Astrocyte (in vitro differentiated cells and primary cell): Measurements from ENCODE around the gene NKAIN2. TPM values are rescaled to one million over a fixed set of nuclear protein-coding genes. Genes with fewer than 3 reads are reported as not detected.

Experiments used
- DNase-seq: peaks from one replicate; pipeline ENCODE4 v3.0.0-alpha.2; 2010; ENCODE audit warnings: low read depth
- FAIRE-seq: peaks from 2 replicates; lab custom pipeline; 2011; peaks lifted over from hg19 to GRCh38; lab: Jason Lieb, UNC
- H2AFZ ChIP-seq: 2 replicates; pipeline ENCODE4 v1.6.0; 2012; ENCODE audit warnings: low read depth, low read length, inconsistent platforms
- H3K27ac ChIP-seq: 2 replicates; pipeline ENCODE4 v1.5.1; 2011; ENCODE audit warnings: low read depth, low read length, inconsistent platforms
- H3K27me3 ChIP-seq: 2 replicates; pipeline ENCODE4 v1.6.0; 2011; ENCODE audit warnings: low read length, inconsistent platforms; ENCODE audit not compliant: insufficient read depth
- H3K36me3 ChIP-seq: 2 replicates; pipeline ENCODE4 v1.5.1; 2011; ENCODE audit warnings: low read length, inconsistent platforms; ENCODE audit not compliant: insufficient read depth
- H3K4me1 ChIP-seq: 2 replicates; pipeline ENCODE4 v1.5.1; 2011; ENCODE audit warnings: low read length, inconsistent platforms; ENCODE audit not compliant: insufficient read depth
- H3K4me2 ChIP-seq: 2 replicates; pipeline ENCODE4 v1.6.0; 2012; ENCODE audit warnings: low read length, inconsistent platforms
- H3K4me3 ChIP-seq: 2 replicates; pipeline ENCODE4 v1.5.1; 2011; ENCODE audit warnings: low read depth, mild to moderate bottlenecking, low read length, inconsistent platforms; ENCODE audit not compliant: insufficient read depth
- H3K79me2 ChIP-seq: 2 replicates; pipeline ENCODE4 v1.6.0; 2012; ENCODE audit warnings: mild to moderate bottlenecking, low read length, inconsistent platforms; ENCODE audit not compliant: insufficient read depth
- H3K9ac ChIP-seq: 2 replicates; pipeline ENCODE4 v1.6.0; 2012; ENCODE audit warnings: mild to moderate bottlenecking, low read length, inconsistent platforms
- H3K9me3 ChIP-seq: 2 replicates; pipeline ENCODE4 v1.5.1; 2012; ENCODE audit warnings: low read depth, mild to moderate bottlenecking, low read length, inconsistent platforms; ENCODE audit not compliant: insufficient read depth
- H4K20me1 ChIP-seq: 2 replicates; pipeline ENCODE4 v1.6.0; 2012; ENCODE audit warnings: low read length, inconsistent platforms; ENCODE audit not compliant: insufficient read depth
- H3K27ac Mint-ChIP-seq: one replicate; pipeline ENCODE4 v1.8.0; 2021; ENCODE audit warnings: mild to moderate bottlenecking, mixed read lengths; ENCODE audit not compliant: unreplicated experiment
- H3K27me3 Mint-ChIP-seq: one replicate; pipeline ENCODE4 v1.8.0; 2021; ENCODE audit warnings: low read depth, mixed read lengths; ENCODE audit not compliant: unreplicated experiment
- H3K36me3 Mint-ChIP-seq: one replicate; pipeline ENCODE4 v1.8.0; 2021; ENCODE audit warnings: low read depth, mixed read lengths; ENCODE audit not compliant: unreplicated experiment
- H3K4me1 Mint-ChIP-seq: one replicate; pipeline ENCODE4 v1.8.0; 2021; ENCODE audit warnings: low read depth, mixed read lengths; ENCODE audit not compliant: unreplicated experiment
- H3K4me3 Mint-ChIP-seq: one replicate; pipeline ENCODE4 v1.8.0; 2021; ENCODE audit warnings: mild to moderate bottlenecking, moderate library complexity, mixed read lengths; ENCODE audit not compliant: unreplicated experiment
- H3K9me3 Mint-ChIP-seq: one replicate; pipeline ENCODE4 v1.8.0; 2021; ENCODE audit warnings: mild to moderate bottlenecking, mixed read lengths; ENCODE audit not compliant: unreplicated experiment
- EZH2 ChIP-seq: IDR thresholded peaks from 2 replicates; pipeline ENCODE4 v1.6.1; 2012; ENCODE audit warnings: mild to moderate bottlenecking, low read length, inconsistent platforms; ENCODE audit not compliant: insufficient read depth
- total RNA-seq: library from RNA; stranded (reverse); gene quantifications from 2 replicates; pipeline ENCODE4 v1.2.1, GENCODE V29; 2021
- TF ChIP-seq, protein P1 (sequence below): IDR thresholded peaks from 2 replicates; pipeline ENCODE4 v1.5.1; 2011; ENCODE audit warnings: low read depth, mild to moderate bottlenecking, inconsistent platforms, low read length, moderate library complexity; ENCODE audit not compliant: insufficient read depth

The NKAIN2 gene
- total RNA-seq, 1 donor from 2014 or later, result 0.07 TPM

DNA sequence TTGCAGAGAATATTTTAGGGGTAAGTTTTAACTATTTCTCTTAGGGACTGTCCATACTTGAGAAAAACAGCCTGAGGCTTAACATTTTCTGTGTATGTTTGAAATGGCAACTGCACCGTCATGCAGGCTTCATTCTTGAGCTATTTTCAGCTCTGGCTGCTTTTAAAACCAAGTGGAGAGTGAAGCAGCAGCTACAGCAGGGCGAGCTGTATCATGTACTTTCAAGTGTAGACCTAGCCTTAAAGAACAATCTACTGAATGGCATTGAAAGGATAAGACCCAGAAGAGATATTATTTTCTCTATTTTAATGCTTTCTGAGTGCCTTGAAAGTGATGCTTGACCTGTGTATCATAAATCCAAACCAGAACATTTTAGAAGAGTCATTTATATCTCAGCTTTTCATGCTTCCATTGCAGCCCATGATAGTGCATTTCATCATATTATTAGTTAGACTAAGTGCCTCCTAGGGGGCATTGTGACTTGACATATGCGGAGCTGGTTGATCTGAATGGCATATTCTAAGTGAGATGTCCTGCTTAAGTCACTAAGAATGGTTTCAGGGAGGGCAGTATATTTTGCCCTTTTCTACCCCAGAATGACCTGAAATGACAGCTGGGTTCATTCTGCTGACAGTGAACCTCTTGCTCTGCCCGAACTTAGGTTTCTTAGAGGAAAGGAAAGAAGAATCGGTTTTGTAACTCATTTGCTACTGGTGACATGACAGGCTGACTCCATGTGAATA, 85.3 kb downstream of the NKAIN2 start:
- no peaks in the 10 kb centered on the region for H3K9me3 Mint-ChIP-seq
- H3K4me3 Mint-ChIP-seq, result no peak overlapping the region
- Histone ChIP-seq H3K4me2 (no peak overlapping the region), H2AFZ (no peak overlapping the region), H3K4me3 (no peak overlapping the region), H3K9ac (no peak overlapping the region), H4K20me1 (no peaks in the 10 kb centered on the region), H3K4me1 (no peaks in the 10 kb centered on the region), H3K36me3 (no peaks in the 10 kb centered on the region), H3K79me2 (no peaks in the 10 kb centered on the region), H3K9me3 (no peaks in the 10 kb centered on the region), H3K27me3 (no peaks in the 10 kb centered on the region), H3K27ac (no peak overlapping the region)
- TF ChIP-seq EZH2, result no peak
- TF ChIP-seq, protein P1, sequence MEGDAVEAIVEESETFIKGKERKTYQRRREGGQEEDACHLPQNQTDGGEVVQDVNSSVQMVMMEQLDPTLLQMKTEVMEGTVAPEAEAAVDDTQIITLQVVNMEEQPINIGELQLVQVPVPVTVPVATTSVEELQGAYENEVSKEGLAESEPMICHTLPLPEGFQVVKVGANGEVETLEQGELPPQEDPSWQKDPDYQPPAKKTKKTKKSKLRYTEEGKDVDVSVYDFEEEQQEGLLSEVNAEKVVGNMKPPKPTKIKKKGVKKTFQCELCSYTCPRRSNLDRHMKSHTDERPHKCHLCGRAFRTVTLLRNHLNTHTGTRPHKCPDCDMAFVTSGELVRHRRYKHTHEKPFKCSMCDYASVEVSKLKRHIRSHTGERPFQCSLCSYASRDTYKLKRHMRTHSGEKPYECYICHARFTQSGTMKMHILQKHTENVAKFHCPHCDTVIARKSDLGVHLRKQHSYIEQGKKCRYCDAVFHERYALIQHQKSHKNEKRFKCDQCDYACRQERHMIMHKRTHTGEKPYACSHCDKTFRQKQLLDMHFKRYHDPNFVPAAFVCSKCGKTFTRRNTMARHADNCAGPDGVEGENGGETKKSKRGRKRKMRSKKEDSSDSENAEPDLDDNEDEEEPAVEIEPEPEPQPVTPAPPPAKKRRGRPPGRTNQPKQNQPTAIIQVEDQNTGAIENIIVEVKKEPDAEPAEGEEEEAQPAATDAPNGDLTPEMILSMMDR, result no peak
- no peaks in the 10 kb centered on the region for H3K4me1 Mint-ChIP-seq
- no peak for DNase-seq
- H3K27me3 Mint-ChIP-seq, result no peaks in the 10 kb centered on the region
- no peaks in the 10 kb centered on the region for H3K36me3 Mint-ChIP-seq
- no peak overlapping the region for H3K27ac Mint-ChIP-seq
- FAIRE-seq, result no peak

DNA sequence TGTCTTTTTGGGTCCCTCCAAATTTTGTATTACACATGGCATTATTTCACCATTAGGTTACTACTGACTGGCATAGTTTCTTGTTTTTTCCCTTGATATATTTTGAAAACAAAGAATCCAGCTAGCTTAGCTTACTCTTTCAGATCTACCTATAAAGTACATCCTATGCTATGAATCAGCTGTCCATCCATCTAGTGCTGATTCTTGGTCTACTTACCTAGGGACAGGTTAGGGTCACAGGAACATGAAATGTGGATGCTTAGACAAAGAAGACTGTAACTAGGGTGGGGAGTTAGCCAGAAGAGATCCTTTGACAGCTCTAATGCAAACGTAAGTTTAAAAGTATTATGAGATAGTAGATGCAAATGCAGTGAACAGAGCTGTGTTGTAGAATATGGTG, 91.7 kb downstream of the NKAIN2 start:
- Histone ChIP-seq H3K4me3 (no peak overlapping the region), H3K9me3 (peaks cover 4% of the 10 kb centered on the region), H3K79me2 (no peaks in the 10 kb centered on the region), H4K20me1 (no peaks in the 10 kb centered on the region), H3K9ac (no peak overlapping the region), H3K4me2 (no peak overlapping the region), H3K4me1 (no peaks in the 10 kb centered on the region), H3K36me3 (no peaks in the 10 kb centered on the region), H3K27ac (no peak overlapping the region), H2AFZ (no peak overlapping the region), H3K27me3 (no peaks in the 10 kb centered on the region)
- no peak for TF ChIP-seq EZH2
- TF ChIP-seq, protein P1, result no peak
- Mint-ChIP-seq H3K27ac (no peak overlapping the region), H3K36me3 (no peaks in the 10 kb centered on the region), H3K4me3 (no peak overlapping the region), H3K27me3 (no peaks in the 10 kb centered on the region), H3K4me1 (no peaks in the 10 kb centered on the region), H3K9me3 (no peaks in the 10 kb centered on the region)
- no peak for DNase-seq
- no peak for FAIRE-seq

DNA sequence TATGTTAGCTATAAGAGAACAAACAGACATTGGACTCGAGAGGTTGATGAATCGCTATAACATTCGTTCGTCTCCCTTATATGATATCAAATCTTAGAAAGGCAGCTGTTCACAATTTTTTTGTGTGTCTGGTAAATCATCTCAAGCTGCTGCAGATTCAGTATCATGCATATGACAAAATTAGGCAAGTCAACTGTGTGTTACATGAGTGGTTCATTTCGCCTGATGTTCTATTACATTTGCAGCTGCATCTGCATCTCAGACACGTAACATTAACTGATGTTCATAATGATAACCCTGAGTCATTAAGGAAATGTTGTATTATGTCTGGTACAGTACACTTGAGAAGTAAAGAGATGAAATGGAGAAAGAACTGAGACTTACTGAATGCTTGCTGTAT, 92.1 kb downstream of the NKAIN2 start:
- H3K27me3 Mint-ChIP-seq, result no peaks in the 10 kb centered on the region
- no peak overlapping the region for H3K9ac ChIP-seq
- H4K20me1 ChIP-seq, result no peaks in the 10 kb centered on the region
- DNase-seq (no peak), FAIRE-seq (no peak)
- H3K4me1 ChIP-seq, result no peaks in the 10 kb centered on the region
- peaks cover 4% of the 10 kb centered on the region for H3K9me3 ChIP-seq
- no peak overlapping the region for H3K4me3 Mint-ChIP-seq
- H3K36me3 ChIP-seq, result no peaks in the 10 kb centered on the region
- TF ChIP-seq EZH2, result no peak
- TF ChIP-seq, protein P1, result no peak
- H3K27ac ChIP-seq, result no peak overlapping the region
- H2AFZ ChIP-seq, result no peak overlapping the region
- H3K4me3 ChIP-seq, result no peak overlapping the region
- no peaks in the 10 kb centered on the region for H3K36me3 Mint-ChIP-seq
- H3K27ac Mint-ChIP-seq, result no peak overlapping the region
- H3K9me3 Mint-ChIP-seq, result no peaks in the 10 kb centered on the region
- no peaks in the 10 kb centered on the region for H3K27me3 ChIP-seq
- H3K79me2 ChIP-seq, result no peaks in the 10 kb centered on the region
- H3K4me2 ChIP-seq, result no peak overlapping the region
- no peaks in the 10 kb centered on the region for H3K4me1 Mint-ChIP-seq
